Measurements from ENCODE around the gene SEPTIN10.
"Not testable (repeated sequence)": the region's sequence is repeated elsewhere in the genome, so short reads cannot be mapped to it uniquely, and the experiment has no call there.

The SEPTIN10 gene

DNA sequence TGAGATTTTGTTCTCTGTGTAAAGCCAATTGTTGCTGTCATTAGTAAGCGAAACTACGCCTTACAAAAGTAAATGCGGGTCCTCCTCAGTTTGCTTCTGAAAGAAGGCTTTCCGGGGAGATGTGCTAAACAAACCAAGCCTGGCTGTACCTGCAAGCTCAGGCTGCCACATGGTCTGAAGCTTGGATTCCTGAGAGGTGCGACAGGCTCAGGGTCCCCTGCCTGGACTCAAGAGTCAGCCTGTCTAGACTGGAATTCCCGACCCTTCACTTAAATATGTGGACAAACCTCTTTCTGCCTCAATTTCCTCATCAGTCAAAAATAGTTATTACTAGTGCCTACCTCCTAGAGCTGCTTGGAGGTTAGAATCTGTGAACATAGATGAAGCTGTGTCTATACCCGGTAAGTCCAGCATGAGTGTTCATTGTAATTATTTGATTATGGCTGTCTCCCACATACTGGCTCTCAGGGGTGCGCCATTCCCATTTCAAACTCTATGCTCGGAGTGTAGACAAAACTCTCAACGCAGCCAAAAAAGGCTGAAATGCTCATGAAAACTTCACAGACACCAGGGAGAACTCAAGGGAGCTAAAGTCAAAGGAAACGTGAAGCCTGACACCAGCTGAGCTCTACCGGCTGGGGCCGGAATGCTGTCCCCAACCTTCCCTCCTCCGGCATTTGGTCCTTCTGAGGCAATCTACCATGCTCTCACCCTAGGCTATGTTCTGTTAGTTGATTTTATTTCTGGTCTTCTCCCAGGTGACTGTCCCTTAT lies 31.8 kb upstream of the SEPTIN10 start:
- H3K4me1 ChIP-seq (ENCODE audit: control insufficient read depth, insufficient read depth, low read length), result peaks cover 10% of the 10 kb centered on the region
- no peak overlapping the region for H3K9ac ChIP-seq (ENCODE audit: low read depth, low read length)
- no peaks in the 10 kb centered on the region for H3K27me3 ChIP-seq (ENCODE audit: control insufficient read depth, insufficient read depth, low read length)
- no peaks in the 10 kb centered on the region for H3K36me3 ChIP-seq (ENCODE audit: control insufficient read depth, insufficient read depth, low read length)
- no peak overlapping the region for H3K4me3 ChIP-seq (ENCODE audit: low read depth, low read length)
- H3K9me3 ChIP-seq (ENCODE audit: control insufficient read depth, insufficient read depth, low read length), result no peaks in the 10 kb centered on the region

DNA sequence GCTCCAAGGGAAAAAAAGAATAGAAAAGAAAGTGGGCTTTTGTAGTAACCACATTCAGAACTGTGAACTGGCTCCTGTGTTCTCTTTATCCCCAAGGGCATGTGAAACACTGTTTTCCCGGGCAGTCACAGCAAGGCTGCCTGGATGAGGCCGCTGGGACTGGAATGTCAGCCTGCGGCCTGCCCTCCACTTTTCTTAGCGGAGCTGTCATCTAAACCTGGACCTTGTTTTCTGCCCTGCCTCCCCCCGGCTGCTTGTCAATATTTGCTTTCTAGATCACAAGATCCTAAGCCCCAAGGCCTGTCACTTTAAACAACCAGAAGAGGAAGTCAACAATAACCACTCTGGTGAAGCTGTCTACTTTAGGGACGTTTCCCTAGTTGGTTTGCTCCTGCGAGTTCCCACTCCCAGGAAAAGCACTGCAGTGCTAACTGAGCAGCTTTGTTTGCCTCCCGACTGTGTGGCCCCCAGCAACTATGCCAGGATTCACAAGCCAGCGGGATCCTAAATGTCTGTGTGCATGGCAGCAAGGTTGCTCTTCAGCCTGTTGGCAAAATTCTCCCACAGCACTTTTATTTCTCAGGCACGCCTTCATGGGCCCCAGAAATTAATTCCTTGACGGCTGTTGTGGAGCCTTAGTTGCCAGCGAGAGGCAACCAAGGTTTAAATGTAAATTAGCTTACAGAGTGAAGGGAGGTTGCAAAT lies 31.0 kb upstream of the SEPTIN10 start:
- Histone ChIP-seq H3K36me3 (ENCODE audit: control insufficient read depth, insufficient read depth, low read length) (no peaks in the 10 kb centered on the region), H3K9me3 (ENCODE audit: control insufficient read depth, insufficient read depth, low read length) (no peaks in the 10 kb centered on the region), H3K9ac (ENCODE audit: low read depth, low read length) (no peak overlapping the region), H3K27me3 (ENCODE audit: control insufficient read depth, insufficient read depth, low read length) (no peaks in the 10 kb centered on the region), H3K4me3 (ENCODE audit: low read depth, low read length) (no peak overlapping the region), H3K4me1 (ENCODE audit: control insufficient read depth, insufficient read depth, low read length) (peaks cover 10% of the 10 kb centered on the region)

DNA sequence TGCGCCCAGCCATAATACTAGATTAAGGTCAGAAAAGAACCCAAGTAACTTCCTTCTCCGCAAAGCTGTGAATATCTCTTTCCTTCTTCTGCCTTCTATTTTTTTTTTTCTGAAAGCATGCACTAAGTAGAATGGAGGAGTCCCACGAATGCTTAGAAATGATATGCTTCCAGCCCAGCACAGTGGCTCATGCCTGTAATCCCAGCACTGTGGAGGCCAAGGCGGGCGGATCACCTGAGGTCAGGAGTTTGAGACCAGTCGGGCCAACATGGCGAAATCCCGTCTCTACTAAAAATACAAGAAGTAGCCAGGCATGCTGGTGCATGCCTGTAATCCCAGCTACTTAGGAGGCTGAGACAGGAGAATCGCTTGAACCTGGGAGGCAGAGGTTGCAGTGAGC lies 26.2 kb upstream of the SEPTIN10 start:
- H3K4me3 ChIP-seq (ENCODE audit: low read depth, low read length); H3K27me3 ChIP-seq (ENCODE audit: control insufficient read depth, insufficient read depth, low read length); H3K9ac ChIP-seq (ENCODE audit: low read depth, low read length); H3K9me3 ChIP-seq (ENCODE audit: control insufficient read depth, insufficient read depth, low read length); H3K36me3 ChIP-seq (ENCODE audit: control insufficient read depth, insufficient read depth, low read length); H3K4me1 ChIP-seq (ENCODE audit: control insufficient read depth, insufficient read depth, low read length): not testable (repeated sequence)

DNA sequence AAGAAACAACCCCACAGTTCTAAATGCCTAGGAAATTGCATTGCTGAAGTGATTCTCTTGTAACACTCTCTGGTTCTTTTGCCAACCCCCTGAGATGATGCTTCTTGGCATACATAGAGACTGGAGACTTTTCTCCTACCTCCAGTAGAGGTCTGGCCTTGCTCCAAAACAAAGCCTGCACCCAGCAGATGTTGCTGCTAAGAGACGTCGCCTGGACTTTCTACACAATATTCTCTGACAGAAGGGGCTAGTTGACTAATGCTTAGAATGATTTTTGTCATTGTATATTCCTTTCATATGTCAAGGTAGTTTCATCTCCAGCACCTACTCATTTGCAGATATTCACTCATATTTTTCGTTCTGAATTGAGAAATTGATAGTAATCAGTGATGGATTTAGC lies 25.0 kb upstream of the SEPTIN10 start:
- Histone ChIP-seq H3K4me3 (ENCODE audit: low read depth, low read length) (no peak overlapping the region), H3K9ac (ENCODE audit: low read depth, low read length) (no peak overlapping the region), H3K27me3 (ENCODE audit: control insufficient read depth, insufficient read depth, low read length) (no peaks in the 10 kb centered on the region)

DNA sequence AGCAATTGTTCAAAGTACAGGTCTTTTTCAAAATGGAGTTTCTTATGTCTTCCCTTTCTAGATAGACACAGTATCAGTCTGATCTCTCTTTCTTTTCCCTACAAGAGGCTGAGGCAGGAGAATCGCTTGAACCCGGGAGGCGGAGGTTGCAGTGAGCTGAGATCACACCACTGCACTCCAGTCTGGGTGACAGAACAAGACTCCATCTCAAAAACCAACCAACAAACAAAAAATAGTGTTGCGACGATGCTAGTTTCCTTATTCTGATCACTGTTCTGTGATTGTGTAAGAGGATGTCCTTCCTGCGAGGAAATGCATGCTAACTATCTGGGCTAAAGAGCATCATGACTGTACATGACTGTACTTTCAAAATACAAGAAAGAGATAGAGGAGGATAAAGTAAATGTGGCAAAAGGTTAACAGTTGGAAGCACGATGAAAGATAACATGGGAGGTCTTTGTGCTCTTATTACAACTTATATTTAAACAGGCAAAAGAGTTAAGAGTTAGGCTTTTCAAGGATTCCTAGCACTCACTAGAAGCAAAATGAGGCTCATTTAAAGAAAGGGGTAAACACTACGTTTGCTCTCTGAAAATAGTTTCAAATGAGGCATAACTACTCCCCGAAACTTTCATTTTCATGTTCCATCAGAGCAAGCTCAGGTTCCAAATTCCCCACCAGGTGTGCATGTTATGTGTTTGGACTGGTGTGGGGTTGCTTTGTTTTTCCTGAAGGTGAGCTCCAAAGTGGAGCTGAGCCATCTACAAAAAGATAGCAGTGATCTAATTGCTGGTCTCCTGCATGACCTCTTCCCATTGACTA lies 24.2 kb upstream of the SEPTIN10 start:
- Histone ChIP-seq H3K36me3 (ENCODE audit: control insufficient read depth, insufficient read depth, low read length) (no peaks in the 10 kb centered on the region), H3K9me3 (ENCODE audit: control insufficient read depth, insufficient read depth, low read length) (no peaks in the 10 kb centered on the region), H3K4me3 (ENCODE audit: low read depth, low read length) (no peak overlapping the region), H3K4me1 (ENCODE audit: control insufficient read depth, insufficient read depth, low read length) (no peaks in the 10 kb centered on the region), H3K27me3 (ENCODE audit: control insufficient read depth, insufficient read depth, low read length) (no peaks in the 10 kb centered on the region), H3K9ac (ENCODE audit: low read depth, low read length) (no peak overlapping the region)

More for the DNA sequence above, 25.0 kb upstream of the SEPTIN10 start:
- Histone ChIP-seq H3K9me3 (ENCODE audit: control insufficient read depth, insufficient read depth, low read length) (no peaks in the 10 kb centered on the region), H3K36me3 (ENCODE audit: control insufficient read depth, insufficient read depth, low read length) (no peaks in the 10 kb centered on the region), H3K4me1 (ENCODE audit: control insufficient read depth, insufficient read depth, low read length) (no peaks in the 10 kb centered on the region)

DNA sequence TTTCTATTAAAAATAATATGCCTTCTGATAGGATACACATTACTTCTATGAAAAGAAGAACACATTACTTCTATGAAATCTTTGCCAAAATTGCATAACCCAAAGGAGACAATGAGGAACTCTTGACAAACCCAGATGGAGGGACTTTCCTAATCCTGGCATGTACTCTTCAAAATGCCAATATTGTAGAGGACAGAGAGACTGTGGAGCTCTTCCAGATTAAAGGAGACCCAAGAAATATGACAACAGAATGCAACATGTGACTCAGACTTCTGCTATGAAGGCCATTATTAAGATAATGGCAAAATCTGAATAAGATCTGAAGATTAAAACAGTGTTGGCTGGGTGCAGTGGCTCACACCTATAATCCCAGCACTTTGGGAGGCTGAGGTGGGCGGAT lies 22.6 kb upstream of the SEPTIN10 start:
- Histone ChIP-seq H3K27me3 (ENCODE audit: control insufficient read depth, insufficient read depth, low read length) (no peaks in the 10 kb centered on the region), H3K4me1 (ENCODE audit: control insufficient read depth, insufficient read depth, low read length) (no peaks in the 10 kb centered on the region), H3K9ac (ENCODE audit: low read depth, low read length) (no peak overlapping the region), H3K36me3 (ENCODE audit: control insufficient read depth, insufficient read depth, low read length) (no peaks in the 10 kb centered on the region), H3K9me3 (ENCODE audit: control insufficient read depth, insufficient read depth, low read length) (no peaks in the 10 kb centered on the region), H3K4me3 (ENCODE audit: low read depth, low read length) (no peak overlapping the region)

DNA sequence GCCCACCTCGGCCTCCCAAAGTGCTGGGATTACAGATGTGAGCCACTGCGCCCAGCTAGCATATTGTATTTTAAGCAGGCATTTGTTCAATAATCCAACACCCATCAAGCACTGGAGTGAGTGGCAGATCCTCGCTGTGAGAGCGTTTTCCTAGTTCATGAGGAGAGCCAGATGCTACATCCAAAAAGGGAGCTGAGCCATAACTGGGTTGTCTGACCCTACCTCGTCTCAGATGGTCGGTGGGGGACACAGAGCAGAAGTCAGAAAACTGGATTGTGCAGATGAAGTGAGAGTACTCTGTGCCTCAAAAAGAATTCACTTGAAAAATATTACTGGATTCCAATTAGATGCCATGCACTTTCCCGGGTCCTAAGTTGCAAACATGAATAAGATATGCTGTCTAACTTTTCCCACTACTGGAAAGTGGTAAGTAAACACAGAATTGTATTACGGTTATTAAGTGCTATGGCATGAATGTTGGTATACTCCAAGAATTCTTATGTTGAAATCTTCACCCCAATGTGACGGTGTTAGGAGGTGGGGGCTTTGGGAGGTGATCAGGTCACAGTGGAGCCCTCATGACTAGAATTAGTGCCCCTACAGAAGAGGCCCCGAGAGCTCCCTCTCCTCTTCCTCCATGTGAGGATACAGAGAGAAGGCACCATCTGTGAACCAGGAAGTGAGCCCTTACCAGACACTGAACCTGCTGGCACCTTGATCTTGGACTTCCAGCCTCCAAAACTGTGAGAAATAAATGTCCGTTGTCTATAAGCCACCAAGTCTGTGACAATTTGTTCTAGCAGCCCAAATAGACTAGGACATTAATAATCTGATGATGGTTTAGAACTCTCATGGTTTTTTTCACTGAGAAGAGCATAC lies 21.9 kb upstream of the SEPTIN10 start:
- Histone ChIP-seq H3K9me3 (ENCODE audit: control insufficient read depth, insufficient read depth, low read length) (no peaks in the 10 kb centered on the region), H3K4me3 (ENCODE audit: low read depth, low read length) (no peak overlapping the region), H3K4me1 (ENCODE audit: control insufficient read depth, insufficient read depth, low read length) (no peaks in the 10 kb centered on the region), H3K9ac (ENCODE audit: low read depth, low read length) (no peak overlapping the region), H3K27me3 (ENCODE audit: control insufficient read depth, insufficient read depth, low read length) (no peaks in the 10 kb centered on the region), H3K36me3 (ENCODE audit: control insufficient read depth, insufficient read depth, low read length) (no peaks in the 10 kb centered on the region)

DNA sequence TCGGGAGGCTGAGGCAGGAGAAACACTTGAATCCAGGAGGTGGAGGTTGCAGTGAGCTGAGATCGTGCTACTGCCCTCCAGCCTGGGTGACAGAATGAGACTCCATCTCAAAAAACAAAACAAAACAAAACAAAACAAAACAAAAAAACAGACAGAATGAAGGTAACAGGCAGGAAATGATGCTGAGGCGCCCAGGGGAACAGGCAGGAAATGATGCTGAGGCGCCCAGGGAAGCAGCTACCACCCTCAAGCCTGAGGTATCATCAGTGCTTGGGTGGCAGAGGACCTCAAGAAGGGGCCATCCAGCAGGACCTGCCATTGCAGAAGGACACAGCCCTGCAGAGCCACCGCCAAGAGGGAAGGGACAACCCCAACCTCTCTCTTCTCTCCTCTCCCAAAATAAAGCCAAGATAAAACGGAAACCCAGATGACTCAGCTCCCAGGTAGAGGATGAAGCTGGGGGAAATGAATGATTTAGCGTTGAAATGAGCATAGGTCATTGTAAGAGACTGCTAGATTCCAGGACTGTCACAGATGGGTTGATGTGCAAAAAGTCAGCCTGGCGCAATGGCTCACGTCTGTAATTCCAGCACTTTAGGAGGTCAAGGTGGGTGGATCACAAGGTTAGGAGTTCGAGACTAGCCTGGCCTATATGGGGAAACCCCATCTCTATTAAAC lies 19.7 kb upstream of the SEPTIN10 start:
- Histone ChIP-seq H3K9ac (ENCODE audit: low read depth, low read length) (no peak overlapping the region), H3K4me3 (ENCODE audit: low read depth, low read length) (no peak overlapping the region)

DNA sequence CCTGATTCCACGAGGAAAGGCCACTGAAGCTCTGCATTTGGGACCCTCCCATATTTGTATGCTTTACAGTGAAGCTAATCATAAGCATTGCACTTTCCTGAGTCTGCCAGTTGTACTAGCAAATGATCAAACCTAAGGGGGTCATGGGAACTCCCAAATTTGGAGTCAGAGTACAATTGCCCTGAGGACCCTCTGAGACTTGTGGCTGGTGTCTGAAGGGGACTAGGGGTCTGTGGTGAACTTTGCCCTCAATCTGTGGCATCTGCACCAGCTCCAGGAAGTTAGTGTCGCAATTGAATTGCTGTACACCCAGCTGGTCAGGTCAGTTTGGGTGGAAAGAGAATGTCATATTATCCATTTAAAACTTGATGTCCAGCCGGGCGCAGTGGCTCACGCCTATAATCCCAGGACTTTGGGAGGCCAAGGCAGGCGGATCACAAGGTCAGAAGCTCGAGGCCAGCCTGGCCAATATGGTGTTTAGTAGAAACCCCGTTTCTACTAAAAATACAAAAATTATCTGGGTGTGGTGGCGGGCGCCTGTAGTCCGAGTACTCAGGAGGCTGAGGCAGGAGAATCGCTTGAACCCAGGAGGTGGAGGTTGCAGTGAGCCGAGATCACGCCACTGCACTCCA lies 18.5 kb upstream of the SEPTIN10 start:
- Histone ChIP-seq H3K4me1 (ENCODE audit: control insufficient read depth, insufficient read depth, low read length) (no peaks in the 10 kb centered on the region), H3K9me3 (ENCODE audit: control insufficient read depth, insufficient read depth, low read length) (no peaks in the 10 kb centered on the region), H3K36me3 (ENCODE audit: control insufficient read depth, insufficient read depth, low read length) (no peaks in the 10 kb centered on the region), H3K4me3 (ENCODE audit: low read depth, low read length) (no peak overlapping the region), H3K27me3 (ENCODE audit: control insufficient read depth, insufficient read depth, low read length) (no peaks in the 10 kb centered on the region), H3K9ac (ENCODE audit: low read depth, low read length) (no peak overlapping the region)

More for the DNA sequence above, 19.7 kb upstream of the SEPTIN10 start:
- no peaks in the 10 kb centered on the region for H3K36me3 ChIP-seq (ENCODE audit: control insufficient read depth, insufficient read depth, low read length)
- H3K27me3 ChIP-seq (ENCODE audit: control insufficient read depth, insufficient read depth, low read length), result no peaks in the 10 kb centered on the region
- no peaks in the 10 kb centered on the region for H3K4me1 ChIP-seq (ENCODE audit: control insufficient read depth, insufficient read depth, low read length)
- no peaks in the 10 kb centered on the region for H3K9me3 ChIP-seq (ENCODE audit: control insufficient read depth, insufficient read depth, low read length)

DNA sequence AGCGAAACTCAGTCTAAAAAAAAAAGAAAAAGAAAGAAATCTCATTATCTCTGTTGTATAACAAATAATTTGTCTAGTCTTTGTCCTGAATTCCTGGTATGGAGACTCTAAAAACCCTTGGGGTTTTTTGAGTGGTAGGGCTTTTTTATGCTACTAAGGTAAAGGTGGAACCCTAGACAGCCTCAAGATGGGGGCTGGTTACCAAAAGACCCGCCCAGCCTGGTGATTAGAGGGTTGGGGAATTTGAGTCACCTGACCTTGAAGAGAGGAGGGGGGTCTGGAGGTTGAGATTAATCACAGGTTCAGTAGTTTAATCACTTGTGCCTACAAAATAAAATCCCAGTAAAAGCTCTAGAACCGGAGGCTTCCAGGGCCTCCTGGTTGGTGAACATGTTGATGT lies 18.0 kb upstream of the SEPTIN10 start:
- Histone ChIP-seq H3K27me3 (ENCODE audit: control insufficient read depth, insufficient read depth, low read length) (no peaks in the 10 kb centered on the region), H3K4me1 (ENCODE audit: control insufficient read depth, insufficient read depth, low read length) (no peaks in the 10 kb centered on the region), H3K4me3 (ENCODE audit: low read depth, low read length) (no peak overlapping the region), H3K9ac (ENCODE audit: low read depth, low read length) (no peak overlapping the region), H3K36me3 (ENCODE audit: control insufficient read depth, insufficient read depth, low read length) (no peaks in the 10 kb centered on the region), H3K9me3 (ENCODE audit: control insufficient read depth, insufficient read depth, low read length) (no peaks in the 10 kb centered on the region)

All from iPS-15b (cell line).